Trophoblast cell (in vitro differentiated cells and primary cell): Measurements from ENCODE around the gene CRIM1.

ENCODE experiments used
- DNase-seq, 2 donors: peaks; one replicate each; pipeline ENCODE4 v3.0.0-alpha.2; 2016
- H2AFZ ChIP-seq: 2 replicates; pipeline ENCODE4 v1.6.1; 2013; ENCODE audit warnings: low read length, moderate library complexity, mild to moderate bottlenecking; ENCODE audit not compliant: insufficient read depth, poor library complexity
- H2AK5ac ChIP-seq: 2 replicates; pipeline ENCODE4 v1.6.1; 2013; ENCODE audit warnings: mild to moderate bottlenecking, low read length
- H2BK120ac ChIP-seq: 2 replicates; pipeline ENCODE4 v1.6.1; 2013; ENCODE audit warnings: low read length, mild to moderate bottlenecking, moderate library complexity; ENCODE audit not compliant: insufficient read depth, poor library complexity
- H2BK12ac ChIP-seq: 2 replicates; pipeline ENCODE4 v1.6.1; 2013; ENCODE audit warnings: mild to moderate bottlenecking, low read length, moderate library complexity
- H2BK5ac ChIP-seq: 2 replicates; pipeline ENCODE4 v1.6.1; 2013; ENCODE audit warnings: low read length, low read depth, moderate library complexity, mild to moderate bottlenecking; ENCODE audit not compliant: poor library complexity
- H3K14ac ChIP-seq: 2 replicates; pipeline ENCODE4 v1.6.1; 2013; ENCODE audit warnings: mild to moderate bottlenecking, low read length
- H3K18ac ChIP-seq: 2 replicates; pipeline ENCODE4 v1.6.1; 2013; ENCODE audit warnings: mild to moderate bottlenecking, low read length
- H3K23ac ChIP-seq: 2 replicates; pipeline ENCODE4 v1.6.1; 2013; ENCODE audit warnings: low read length
- H3K27ac ChIP-seq: 2 replicates; pipeline ENCODE4 v1.5.1; 2013; ENCODE audit warnings: low read depth, mild to moderate bottlenecking, inconsistent platforms, low read length, moderate library complexity
- H3K27me3 ChIP-seq: 2 replicates; pipeline ENCODE4 v1.6.1; 2013; ENCODE audit warnings: inconsistent platforms, mild to moderate bottlenecking, low read length, moderate library complexity; ENCODE audit not compliant: insufficient read depth
- H3K36me3 ChIP-seq, 2 experiments: 1 replicate in 1 of 2; 2 replicates in 1 of 2; pipeline ENCODE4 v1.6.1; 2013; ENCODE audit warnings: low read length in 2 of 2, mild to moderate bottlenecking in 2 of 2, moderate library complexity in 1 of 2; ENCODE audit not compliant: insufficient read depth in 2 of 2, control insufficient read depth in 1 of 2
- H3K4ac ChIP-seq: 2 replicates; pipeline ENCODE4 v1.6.1; 2013; ENCODE audit warnings: low read depth, mild to moderate bottlenecking, low read length, moderate library complexity
- H3K4me1 ChIP-seq, 2 experiments: 1 replicate in 1 of 2; 2 replicates in 1 of 2; pipeline ENCODE4 v1.6.1; 2013; ENCODE audit warnings: low read length in 2 of 2, mild to moderate bottlenecking in 2 of 2, moderate library complexity in 1 of 2; ENCODE audit not compliant: insufficient read depth in 2 of 2, control insufficient read depth in 1 of 2
- H3K4me2 ChIP-seq: 2 replicates; pipeline ENCODE4 v1.6.1; 2013; ENCODE audit warnings: inconsistent platforms, mild to moderate bottlenecking, low read length, moderate library complexity
- H3K4me3 ChIP-seq: 2 replicates; pipeline ENCODE4 v1.5.1; 2013; ENCODE audit warnings: mild to moderate bottlenecking, low read depth, low read length, inconsistent platforms
- H3K79me1 ChIP-seq: one replicate; pipeline ENCODE4 v1.6.1; 2013; ENCODE audit warnings: low read length
- H3K79me2 ChIP-seq: 2 replicates; pipeline ENCODE4 v1.6.1; 2013; ENCODE audit warnings: low read length, mild to moderate bottlenecking; ENCODE audit not compliant: control insufficient read depth, insufficient read depth, poor library complexity
- H3K9ac ChIP-seq: 2 replicates; pipeline ENCODE4 v1.6.1; 2013; ENCODE audit warnings: mild to moderate bottlenecking, low read length
- H3K9me3 ChIP-seq: 2 replicates; pipeline ENCODE4 v1.6.1; 2013; ENCODE audit warnings: low read depth, mild to moderate bottlenecking, control low read depth, inconsistent platforms, low read length; ENCODE audit not compliant: insufficient read depth
- H4K12ac ChIP-seq: 2 replicates; pipeline ENCODE4 v1.6.1; 2013; ENCODE audit warnings: low read depth, mild to moderate bottlenecking, low read length, moderate library complexity
- H4K8ac ChIP-seq: 2 replicates; pipeline ENCODE4 v1.6.1; 2013; ENCODE audit warnings: low read depth, mild to moderate bottlenecking, low read length, moderate library complexity
- H4K91ac ChIP-seq: one replicate; pipeline ENCODE4 v1.6.1; 2013; ENCODE audit warnings: low read depth, mild to moderate bottlenecking, low read length, moderate library complexity
- WGBS: extraction: QIAGEN DNeasy Blood & Tissue Kit; methylation state at CpG from one replicate; pipeline ENCODE4 v1.1.7; 2013; ENCODE audit warnings: missing lambda C conversion rate; ENCODE audit not compliant: insufficient read length, insufficient coverage; ENCODE audit errors: extremely low coverage; 5-methylcytosine and 5-hydroxymethylcytosine counted together

The CRIM1 gene

GRCh38 chr2:36450466-36451196 is 95.1 kb downstream of the CRIM1 start:
- H3K79me2 ChIP-seq, result peaks cover 4% of the 10 kb centered on the region
- no peak overlapping the region for H4K12ac ChIP-seq
- H3K18ac ChIP-seq, result no peak overlapping the region
- no peak for DNase-seq
- no peak overlapping the region for H2BK5ac ChIP-seq
- H3K9me3 ChIP-seq, result no peaks in the 10 kb centered on the region
- H2AFZ ChIP-seq, result no peak overlapping the region
- H3K36me3 ChIP-seq, result peaks cover 9 to 26% of the 10 kb centered on the region in 2 experiments
- no peak overlapping the region for H4K91ac ChIP-seq
- H3K79me1 ChIP-seq, result no peaks in the 10 kb centered on the region
- peaks cover 7 to 13% of the 10 kb centered on the region in 2 experiments for H3K4me1 ChIP-seq
- H3K4me2 ChIP-seq, result no peak overlapping the region
- H2BK120ac ChIP-seq, result no peak overlapping the region
- H3K14ac ChIP-seq, result no peak overlapping the region
- no peak overlapping the region for H3K4ac ChIP-seq
- no peak overlapping the region for H2BK12ac ChIP-seq
- no peak overlapping the region for H3K23ac ChIP-seq
- WGBS, result no CpG with 5 or more reads among the region's 5 CpGs
- no peak overlapping the region for H3K4me3 ChIP-seq
- H3K9ac ChIP-seq, result no peak overlapping the region
- H4K8ac ChIP-seq, result no peak overlapping the region
- no peak overlapping the region for H3K27ac ChIP-seq
- H3K27me3 ChIP-seq, result no peaks in the 10 kb centered on the region
- no peak overlapping the region for H2AK5ac ChIP-seq

- Histone ChIP-seq H3K4me1 (peaks cover 7 to 13% of the 10 kb centered on the region in 2 experiments), H3K4me3 (no peak overlapping the region)
Observed at GRCh38 chr2:36451512-36451911, 95.9 kb downstream of the CRIM1 start.

GRCh38 chr2:36452260-36452659 is 96.7 kb downstream of the CRIM1 start:
- Histone ChIP-seq H3K79me2 (peaks cover 4% of the 10 kb centered on the region), H3K27ac (no peak overlapping the region), H3K9ac (no peak overlapping the region), H2AFZ (no peak overlapping the region), H4K8ac (no peak overlapping the region), H3K4me3 (no peak overlapping the region), H2BK120ac (no peak overlapping the region), H3K4me2 (no peak overlapping the region), H4K91ac (no peak overlapping the region), H3K14ac (no peak overlapping the region), H2AK5ac (no peak overlapping the region), H4K12ac (no peak overlapping the region), H2BK5ac (no peak overlapping the region), H3K23ac (no peak overlapping the region), H3K27me3 (no peaks in the 10 kb centered on the region), H3K4ac (no peak overlapping the region), H3K18ac (no peak overlapping the region), H3K36me3 (peaks cover 9 to 28% of the 10 kb centered on the region in 2 experiments), H3K9me3 (no peaks in the 10 kb centered on the region), H3K79me1 (no peaks in the 10 kb centered on the region), H3K4me1 (peaks cover 7 to 13% of the 10 kb centered on the region in 2 experiments), H2BK12ac (no peak overlapping the region)
- no peak for DNase-seq
- no CpG with 5 or more reads among the region's 3 CpGs for WGBS

More at GRCh38 chr2:36451512-36451911, 95.9 kb downstream of the CRIM1 start:
- no peak overlapping the region for H3K14ac ChIP-seq
- H3K4me2 ChIP-seq, result no peak overlapping the region
- no peak overlapping the region for H2BK5ac ChIP-seq
- no peak overlapping the region for H2AFZ ChIP-seq
- no peak overlapping the region for H3K9ac ChIP-seq
- no peak overlapping the region for H2BK120ac ChIP-seq
- no peaks in the 10 kb centered on the region for H3K27me3 ChIP-seq
- no peak overlapping the region for H4K8ac ChIP-seq
- H3K23ac ChIP-seq, result no peak overlapping the region
- WGBS, result no CpG with 5 or more reads among the region's 5 CpGs
- H2BK12ac ChIP-seq, result no peak overlapping the region
- H3K4ac ChIP-seq, result no peak overlapping the region
- no peak for DNase-seq
- no peak overlapping the region for H4K91ac ChIP-seq
- H3K36me3 ChIP-seq, result peaks cover 9 to 29% of the 10 kb centered on the region in 2 experiments
- no peaks in the 10 kb centered on the region for H3K9me3 ChIP-seq
- H3K79me2 ChIP-seq, result peaks cover 4% of the 10 kb centered on the region
- H3K79me1 ChIP-seq, result no peaks in the 10 kb centered on the region
- no peak overlapping the region for H3K27ac ChIP-seq
- H2AK5ac ChIP-seq, result no peak overlapping the region
- H4K12ac ChIP-seq, result no peak overlapping the region
- H3K18ac ChIP-seq, result no peak overlapping the region

GRCh38 chr2:36453652-36454051 is 98.1 kb downstream of the CRIM1 start:
- Histone ChIP-seq H2AK5ac (no peak overlapping the region), H4K91ac (no peak overlapping the region), H3K23ac (no peak overlapping the region), H2BK120ac (no peak overlapping the region), H3K14ac (no peak overlapping the region), H3K9me3 (no peaks in the 10 kb centered on the region), H2BK5ac (no peak overlapping the region), H3K27ac (no peak overlapping the region), H3K4me3 (no peak overlapping the region), H3K9ac (no peak overlapping the region), H3K4ac (no peak overlapping the region), H2AFZ (no peak overlapping the region), H3K79me2 (peaks cover 4% of the 10 kb centered on the region), H4K12ac (no peak overlapping the region), H4K8ac (no peak overlapping the region), H3K36me3 (peaks cover 8 to 23% of the 10 kb centered on the region in 2 experiments), H3K4me2 (no peak overlapping the region), H3K18ac (no peak overlapping the region), H3K27me3 (no peaks in the 10 kb centered on the region), H3K79me1 (no peaks in the 10 kb centered on the region), H3K4me1 (peaks cover 7 to 15% of the 10 kb centered on the region in 2 experiments), H2BK12ac (no peak overlapping the region)
- WGBS, result no CpG with 5 or more reads among the region's 3 CpGs
- no peak for DNase-seq
